ENCODE measurements around the gene CROT.

DNA sequence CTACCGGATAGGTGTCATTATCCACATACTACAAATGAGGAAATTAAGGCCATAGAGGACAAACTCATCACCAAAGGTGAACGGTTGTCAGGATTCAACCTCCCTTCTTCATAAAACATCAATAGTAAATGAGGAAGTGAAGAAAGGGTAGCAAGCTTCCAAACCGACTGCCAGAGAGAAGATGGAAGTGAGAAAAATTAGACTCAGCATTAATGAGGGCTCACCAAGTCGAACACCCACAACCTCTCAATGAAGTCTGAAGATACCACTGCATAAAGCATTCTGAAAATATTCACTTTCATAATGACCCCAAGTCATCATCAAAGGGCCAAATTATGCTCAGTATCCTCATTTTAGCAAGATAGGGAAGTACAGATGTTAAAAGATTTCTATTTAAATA is 100.4 kb downstream of the CROT start:
- TF ChIP-seq, protein P1, sequence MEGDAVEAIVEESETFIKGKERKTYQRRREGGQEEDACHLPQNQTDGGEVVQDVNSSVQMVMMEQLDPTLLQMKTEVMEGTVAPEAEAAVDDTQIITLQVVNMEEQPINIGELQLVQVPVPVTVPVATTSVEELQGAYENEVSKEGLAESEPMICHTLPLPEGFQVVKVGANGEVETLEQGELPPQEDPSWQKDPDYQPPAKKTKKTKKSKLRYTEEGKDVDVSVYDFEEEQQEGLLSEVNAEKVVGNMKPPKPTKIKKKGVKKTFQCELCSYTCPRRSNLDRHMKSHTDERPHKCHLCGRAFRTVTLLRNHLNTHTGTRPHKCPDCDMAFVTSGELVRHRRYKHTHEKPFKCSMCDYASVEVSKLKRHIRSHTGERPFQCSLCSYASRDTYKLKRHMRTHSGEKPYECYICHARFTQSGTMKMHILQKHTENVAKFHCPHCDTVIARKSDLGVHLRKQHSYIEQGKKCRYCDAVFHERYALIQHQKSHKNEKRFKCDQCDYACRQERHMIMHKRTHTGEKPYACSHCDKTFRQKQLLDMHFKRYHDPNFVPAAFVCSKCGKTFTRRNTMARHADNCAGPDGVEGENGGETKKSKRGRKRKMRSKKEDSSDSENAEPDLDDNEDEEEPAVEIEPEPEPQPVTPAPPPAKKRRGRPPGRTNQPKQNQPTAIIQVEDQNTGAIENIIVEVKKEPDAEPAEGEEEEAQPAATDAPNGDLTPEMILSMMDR (IDR thresholded peaks at IDR 0.05; ENCODE audit: low read depth, low read length) = no peak
- TF ChIP-seq EZH2phosphoT487 (IDR thresholded peaks at IDR 0.05; ENCODE audit: low read depth) = no peak

Measured in OCI-LY3 (cell line).